GM18508 (cell line): ENCODE results near the gene LGR6.
"Not testable (repeated sequence)": the region's sequence is repeated elsewhere in the genome, so short reads cannot be mapped to it uniquely, and the experiment has no call there.

Experiments used
- ATAC-seq: cut with Tn5 transposase; IDR thresholded peaks from one replicate; pipeline ENCODE4 v1.9.1; 2021; ENCODE audit warnings: moderate number of reproducible peaks; ENCODE audit not compliant: insufficient read depth, unreplicated experiment

Gene LGR6

GRCh38 chr1:202255343-202255742 is 61.7 kb downstream of the LGR6 start:
- no peak for ATAC-seq

- ATAC-seq = no peak
Observed at GRCh38 chr1:202259705-202260104, 66.1 kb downstream of the LGR6 start.

GRCh38 chr1:202261209-202261958 is 67.8 kb downstream of the LGR6 start:
- ATAC-seq = not testable (repeated sequence)

- ATAC-seq = no peak
Observed at GRCh38 chr1:202263628-202264027, 70.0 kb downstream of the LGR6 start.

- ATAC-seq = no peak
Observed at GRCh38 chr1:202264300-202264699, 70.7 kb downstream of the LGR6 start.

- ATAC-seq = no peak
Observed at GRCh38 chr1:202264726-202265125, 71.1 kb downstream of the LGR6 start.

GRCh38 chr1:202266061-202266765 is 72.6 kb downstream of the LGR6 start:
- no peak for ATAC-seq

- no peak for ATAC-seq
Observed at GRCh38 chr1:202268032-202268431, 74.4 kb downstream of the LGR6 start.

GRCh38 chr1:202268817-202269216 is 75.2 kb downstream of the LGR6 start:
- ATAC-seq = no peak

GRCh38 chr1:202270871-202271326 is 77.3 kb downstream of the LGR6 start:
- ATAC-seq = no peak

GRCh38 chr1:202272103-202272845 is 78.7 kb downstream of the LGR6 start:
- ATAC-seq = no peak

- no peak for ATAC-seq
Observed at GRCh38 chr1:202274611-202275010, 81.0 kb downstream of the LGR6 start.

- no peak for ATAC-seq
Observed at GRCh38 chr1:202275061-202275770, 81.6 kb downstream of the LGR6 start.

- no peak for ATAC-seq
Observed at GRCh38 chr1:202276081-202276715, 82.6 kb downstream of the LGR6 start.

GRCh38 chr1:202276920-202277319 is 83.3 kb downstream of the LGR6 start:
- no peak for ATAC-seq

GRCh38 chr1:202278751-202279150 is 85.2 kb downstream of the LGR6 start:
- no peak for ATAC-seq

GRCh38 chr1:202279806-202280205 is 86.2 kb downstream of the LGR6 start:
- ATAC-seq = no peak

- no peak for ATAC-seq
Observed at GRCh38 chr1:202280595-202280994, 87.0 kb downstream of the LGR6 start.

GRCh38 chr1:202281316-202282024 is 87.9 kb downstream of the LGR6 start:
- no peak for ATAC-seq
